ENCODE data around the gene MAIP1.

Gene MAIP1

DNA sequence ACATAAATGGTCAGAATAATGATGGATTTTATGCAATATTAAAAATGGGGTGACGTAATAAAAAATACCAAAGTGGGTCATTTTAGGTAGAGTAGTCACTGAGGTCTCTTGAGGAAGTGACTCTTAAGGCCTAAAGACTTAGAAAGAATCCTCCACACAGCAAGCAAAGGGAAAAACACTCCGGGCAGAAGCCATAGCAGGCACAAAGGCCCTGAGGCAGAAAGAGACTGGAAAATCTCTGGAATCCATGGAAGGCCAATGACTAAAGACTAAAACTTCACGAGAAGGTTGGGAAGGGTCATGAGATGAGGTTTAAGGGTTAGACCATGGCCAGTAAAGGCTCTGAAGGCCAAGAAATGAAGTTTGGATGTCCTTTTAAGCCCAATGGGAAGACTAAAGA is 36.9 kb downstream of the MAIP1 start:
- DNase-seq, result no peak

DNA sequence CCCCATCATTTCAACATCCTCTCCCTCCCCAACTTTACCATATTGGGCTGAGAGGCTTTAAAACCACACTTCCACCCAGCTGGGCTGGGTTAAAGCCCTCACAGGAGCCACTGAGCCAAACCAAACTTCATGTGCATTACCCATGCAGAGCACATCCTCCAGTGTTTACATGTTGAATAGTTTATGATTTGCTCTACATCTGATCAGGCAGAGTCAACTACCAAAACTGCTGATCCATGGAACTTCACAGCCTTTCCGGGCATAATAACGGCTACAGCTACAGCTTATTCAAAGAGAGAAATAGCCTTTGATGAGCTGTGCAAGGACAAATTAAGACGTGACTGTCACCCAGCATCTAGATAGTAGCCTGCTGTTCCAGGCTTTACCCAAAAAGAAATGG is 39.0 kb downstream of the MAIP1 start:
- no peak for DNase-seq

DNA sequence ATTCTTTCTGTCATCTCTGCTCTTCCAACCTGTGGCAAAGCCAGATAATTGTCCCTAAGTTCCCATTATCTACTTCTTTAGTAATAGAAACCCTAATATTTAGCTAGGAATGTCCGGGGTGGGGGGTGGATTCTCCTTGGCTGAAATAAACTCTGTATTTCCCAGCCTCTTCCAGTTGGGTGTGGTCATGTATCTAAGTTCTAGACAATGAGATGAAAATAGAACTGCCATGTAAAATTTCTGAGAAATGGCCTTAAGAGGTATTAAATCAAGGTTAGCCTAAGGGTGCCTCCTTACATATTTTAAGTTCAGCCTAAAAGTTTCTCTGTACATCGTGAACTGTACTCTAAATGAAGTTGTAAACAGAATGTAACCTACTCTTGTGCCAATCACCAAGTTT is 39.5 kb downstream of the MAIP1 start:
- DNase-seq, result no peak

GRCh38 chr2:199997296-199997695 is 41.9 kb downstream of the MAIP1 start:
- no peak for DNase-seq

DNA sequence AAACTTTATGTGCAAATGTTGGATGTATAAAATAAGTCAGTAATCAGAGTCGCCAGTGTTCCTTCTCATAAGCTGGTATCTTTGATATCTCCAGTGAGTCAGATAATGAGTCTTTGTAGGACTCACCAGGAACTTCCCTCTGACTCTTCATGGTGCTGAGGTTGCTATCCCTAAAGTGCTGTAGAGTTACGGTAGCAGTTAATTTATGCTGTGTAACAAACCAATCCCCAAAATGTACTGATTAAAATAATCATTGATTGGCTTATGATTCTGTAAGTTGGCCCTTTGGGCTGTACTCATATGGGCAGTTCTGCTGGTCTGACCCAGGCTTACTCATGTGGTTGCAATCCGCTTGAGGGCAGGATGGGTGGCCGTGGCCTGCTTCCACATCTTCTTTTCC is 43.8 kb downstream of the MAIP1 start:
- no peak for DNase-seq

GRCh38 chr2:200000444-200001163 is 45.2 kb downstream of the MAIP1 start:
- no peak for DNase-seq

- no peak for DNase-seq
Measured at GRCh38 chr2:200003444-200003843, 48.1 kb downstream of the MAIP1 start.

- DNase-seq, result no peak
Measured at GRCh38 chr2:200005675-200006074, 50.3 kb downstream of the MAIP1 start.

- DNase-seq, result no peak
Measured at GRCh38 chr2:200007306-200007705, 51.9 kb downstream of the MAIP1 start.

GRCh38 chr2:200012401-200012800 is 57.0 kb downstream of the MAIP1 start:
- DNase-seq, result no peak

All from CD4-positive, alpha-beta T cell treated with Interleukin-4 for 1 hour (primary cell).